AG20443 (cell line): ENCODE measurements around the gene NME2.

Experiments used
- DNase-seq: peaks from one replicate; pipeline ENCODE4 v3.0.0; 2012; ENCODE audit warnings: low spot score, mixed read lengths

The NME2 gene

GRCh38 chr17:51203838-51204237 lies 37.6 kb downstream of the NME2 start:
- no peak for DNase-seq

GRCh38 chr17:51214920-51215319 lies 48.7 kb downstream of the NME2 start:
- DNase-seq: no peak

- DNase-seq: no peak
These were observed 51.7 kb downstream of the NME2 start for GRCh38 chr17:51217946-51218345.

DNA sequence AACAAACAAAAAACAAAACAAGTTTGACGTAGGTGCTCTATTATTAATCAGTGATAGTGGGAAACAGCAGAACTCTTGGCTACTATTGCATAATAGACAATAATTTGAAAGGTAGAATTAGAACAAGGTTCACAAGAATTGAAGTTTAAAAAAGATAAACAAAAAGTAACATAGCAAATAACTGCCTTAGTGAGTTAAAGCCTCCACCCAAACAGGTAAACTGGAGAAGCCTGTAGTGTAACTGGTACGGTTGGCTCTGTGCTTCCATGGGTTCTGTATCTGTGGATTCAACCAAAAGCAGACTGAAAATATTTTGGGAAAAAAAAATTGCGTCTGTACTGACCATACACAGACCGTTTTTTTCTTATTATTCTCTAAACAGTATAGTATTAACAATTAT lies 55.1 kb downstream of the NME2 start:
- DNase-seq: no peak
